Neural cell (in vitro differentiated cells): ENCODE data around the gene F2R.

Experiments
- EZH2 ChIP-seq: fragments of 200-600, 300-800 bp; shearing (Covaris generic), sonication (generic); IDR thresholded peaks from 2 replicates; pipeline ENCODE4 v1.6.1; 2014; ENCODE audit warnings: antibody characterized with exemption, low read length, borderline replicate concordance, mild to moderate bottlenecking; ENCODE audit not compliant: insufficient read depth, poor library complexity, severe bottlenecking
- POLR2AphosphoS5 ChIP-seq: IDR thresholded peaks from 2 replicates; pipeline ENCODE4 v1.6.1; 2012
- RAD21 ChIP-seq: fragments of 450-650 bp; conservative IDR thresholded peaks from 2 replicates; pipeline ENCODE4 v1.6.1; 2014; ENCODE audit warnings: antibody characterized with exemption, mild to moderate bottlenecking, moderate library complexity
- REST ChIP-seq: IDR thresholded peaks from 2 replicates; pipeline ENCODE4 v1.6.1; 2012; ENCODE audit warnings: borderline replicate concordance
- SMC3 ChIP-seq: fragments of 450-650 bp; conservative IDR thresholded peaks from 2 replicates; pipeline ENCODE4 v1.6.1; 2014; ENCODE audit warnings: antibody characterized with exemption, mild to moderate bottlenecking, moderate library complexity; ENCODE audit not compliant: poor library complexity
- TAF1 ChIP-seq: IDR thresholded peaks from 2 replicates; pipeline ENCODE4 v1.6.1; 2012; ENCODE audit warnings: low read depth
- TF ChIP-seq, protein P1 (sequence below): fragments of 450-650 bp; IDR thresholded peaks from 2 replicates; pipeline ENCODE4 v1.5.1; 2014; ENCODE audit warnings: antibody characterized with exemption, mild to moderate bottlenecking, moderate library complexity; ENCODE audit not compliant: poor library complexity, severe bottlenecking

DNA sequence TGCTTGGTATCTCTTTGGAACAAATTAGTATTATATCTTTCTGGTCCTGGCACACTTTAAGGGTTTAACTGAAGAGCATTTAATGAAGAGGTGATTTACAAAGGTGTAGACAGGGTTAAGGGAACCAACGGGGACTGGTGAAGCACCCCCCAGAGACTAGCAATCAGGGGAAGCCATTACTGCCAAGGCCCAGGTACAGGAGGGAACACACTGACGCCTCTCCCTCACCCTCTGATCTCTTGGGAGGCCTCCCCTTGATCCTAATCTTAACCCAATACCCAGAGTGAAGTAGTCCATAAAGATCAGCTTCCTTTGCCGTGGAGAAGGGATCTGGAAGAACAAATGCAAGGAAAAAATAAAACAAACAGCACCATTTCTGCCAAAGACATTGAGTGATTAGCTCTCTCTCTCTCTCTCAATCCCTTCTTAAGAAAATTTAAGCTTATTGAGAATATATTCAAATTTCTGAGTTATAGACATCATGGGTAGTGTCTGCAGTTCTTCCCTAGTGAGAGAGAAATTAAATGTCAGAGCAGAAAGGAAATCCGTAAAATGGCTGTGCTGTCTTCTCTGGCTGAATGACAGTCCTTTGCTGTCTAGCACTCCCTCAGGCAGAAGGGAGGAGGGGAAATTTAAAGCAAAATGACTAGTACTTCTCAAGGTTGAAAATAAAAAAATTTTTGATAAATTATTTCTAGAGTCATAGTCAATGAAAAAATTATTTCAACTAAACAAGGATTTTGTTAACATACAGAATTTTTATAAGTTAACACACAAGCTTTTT lies 20.0 kb downstream of the F2R start:
- TF ChIP-seq, protein P1, sequence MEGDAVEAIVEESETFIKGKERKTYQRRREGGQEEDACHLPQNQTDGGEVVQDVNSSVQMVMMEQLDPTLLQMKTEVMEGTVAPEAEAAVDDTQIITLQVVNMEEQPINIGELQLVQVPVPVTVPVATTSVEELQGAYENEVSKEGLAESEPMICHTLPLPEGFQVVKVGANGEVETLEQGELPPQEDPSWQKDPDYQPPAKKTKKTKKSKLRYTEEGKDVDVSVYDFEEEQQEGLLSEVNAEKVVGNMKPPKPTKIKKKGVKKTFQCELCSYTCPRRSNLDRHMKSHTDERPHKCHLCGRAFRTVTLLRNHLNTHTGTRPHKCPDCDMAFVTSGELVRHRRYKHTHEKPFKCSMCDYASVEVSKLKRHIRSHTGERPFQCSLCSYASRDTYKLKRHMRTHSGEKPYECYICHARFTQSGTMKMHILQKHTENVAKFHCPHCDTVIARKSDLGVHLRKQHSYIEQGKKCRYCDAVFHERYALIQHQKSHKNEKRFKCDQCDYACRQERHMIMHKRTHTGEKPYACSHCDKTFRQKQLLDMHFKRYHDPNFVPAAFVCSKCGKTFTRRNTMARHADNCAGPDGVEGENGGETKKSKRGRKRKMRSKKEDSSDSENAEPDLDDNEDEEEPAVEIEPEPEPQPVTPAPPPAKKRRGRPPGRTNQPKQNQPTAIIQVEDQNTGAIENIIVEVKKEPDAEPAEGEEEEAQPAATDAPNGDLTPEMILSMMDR = peak; percentile 18
- no peak for TF ChIP-seq REST
- no peak for TF ChIP-seq EZH2
- TF ChIP-seq RAD21 = no peak
- TF ChIP-seq SMC3 = no peak
- no peak for TF ChIP-seq TAF1
- TF ChIP-seq POLR2AphosphoS5 = no peak
